Activated gamma-delta T cell (primary cell): ENCODE measurements around the gene KCNK7.

Source experiments
- DNase-seq: peaks from one replicate; lab custom pipeline; 2025; lab: John Stamatoyannopoulos, UW

Gene KCNK7

DNA sequence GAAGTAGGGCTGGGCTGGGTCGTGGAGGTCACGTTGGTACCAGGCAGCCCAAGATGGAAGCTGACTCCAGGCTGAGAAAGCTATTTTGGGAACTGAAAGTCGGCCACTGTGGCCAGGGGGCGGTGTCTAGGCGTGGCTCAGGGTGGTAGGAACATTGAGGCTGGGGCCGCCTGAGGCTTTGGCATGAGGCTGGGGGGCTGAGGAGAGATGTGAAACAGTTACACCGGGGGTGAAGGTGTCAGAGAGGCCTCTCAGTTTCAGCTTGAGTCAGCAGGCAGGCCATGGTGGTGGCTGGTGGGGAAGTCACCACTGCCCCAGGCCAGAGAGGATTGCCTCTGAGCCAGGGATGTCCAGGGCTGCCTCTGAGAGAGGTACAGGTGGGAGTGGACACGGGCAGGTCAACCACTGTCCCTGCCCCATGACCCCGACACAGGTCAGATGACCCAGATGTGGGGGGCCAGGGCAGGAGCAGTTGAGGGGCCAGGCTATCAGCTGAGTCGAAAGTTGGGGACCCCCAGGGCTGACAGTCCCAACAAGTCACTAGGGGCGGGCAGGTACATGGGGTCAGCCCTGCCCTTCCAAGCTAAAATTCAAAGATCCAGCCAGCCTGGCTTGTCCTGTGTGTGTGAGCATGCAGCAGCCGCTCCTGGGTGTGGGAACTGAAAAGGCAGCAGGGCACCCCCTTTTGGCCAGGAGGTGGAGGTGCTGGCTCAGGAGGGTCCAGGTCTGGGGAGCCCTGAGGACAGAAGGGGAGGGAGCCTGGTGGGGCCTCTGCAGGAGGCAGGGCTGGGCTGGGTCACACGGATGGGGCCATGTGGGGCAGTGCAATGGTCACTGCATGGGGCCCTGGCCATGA lies 7.2 kb downstream of the KCNK7 start:
- no peak for DNase-seq

DNA sequence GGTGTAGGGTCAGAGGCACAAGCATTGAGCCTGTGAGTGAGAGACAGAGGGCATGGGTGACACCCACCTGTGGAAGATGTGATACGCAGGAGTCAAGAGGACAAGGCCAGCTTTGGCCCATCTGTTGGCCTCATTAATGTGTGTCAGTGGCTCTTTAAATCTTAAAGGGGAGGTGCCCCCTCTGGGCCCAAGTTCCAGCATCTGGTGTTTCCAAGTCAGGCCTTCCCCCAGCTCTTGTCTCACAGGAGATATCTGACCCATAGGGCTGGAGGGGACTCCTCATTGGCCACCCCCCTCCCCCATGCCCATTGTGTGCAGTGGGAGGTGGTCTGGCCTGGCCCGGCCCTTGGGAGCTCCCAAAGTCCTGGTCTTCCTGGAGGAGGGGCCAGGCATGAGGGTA lies 8.9 kb downstream of the KCNK7 start:
- DNase-seq = no peak

DNA sequence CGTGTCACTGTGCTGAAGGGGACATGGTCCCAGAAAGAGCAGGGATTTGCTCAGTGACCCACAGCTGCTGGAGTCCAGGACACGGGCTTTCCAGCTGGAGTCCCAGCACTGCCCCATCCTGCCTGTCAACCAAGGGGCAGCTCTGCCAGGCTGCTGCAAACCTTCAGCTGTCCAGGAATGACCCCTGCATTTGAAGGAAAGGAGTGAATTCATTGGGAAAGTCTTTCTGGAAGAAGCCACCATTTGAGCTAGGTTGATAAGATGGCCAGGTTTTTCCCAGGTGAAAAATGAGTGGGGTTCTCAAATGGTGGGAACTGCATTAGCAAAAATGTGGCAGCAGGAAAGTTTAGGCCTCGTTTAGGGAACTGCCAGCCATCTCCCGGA lies 9.4 kb downstream of the KCNK7 start:
- no peak for DNase-seq

DNA sequence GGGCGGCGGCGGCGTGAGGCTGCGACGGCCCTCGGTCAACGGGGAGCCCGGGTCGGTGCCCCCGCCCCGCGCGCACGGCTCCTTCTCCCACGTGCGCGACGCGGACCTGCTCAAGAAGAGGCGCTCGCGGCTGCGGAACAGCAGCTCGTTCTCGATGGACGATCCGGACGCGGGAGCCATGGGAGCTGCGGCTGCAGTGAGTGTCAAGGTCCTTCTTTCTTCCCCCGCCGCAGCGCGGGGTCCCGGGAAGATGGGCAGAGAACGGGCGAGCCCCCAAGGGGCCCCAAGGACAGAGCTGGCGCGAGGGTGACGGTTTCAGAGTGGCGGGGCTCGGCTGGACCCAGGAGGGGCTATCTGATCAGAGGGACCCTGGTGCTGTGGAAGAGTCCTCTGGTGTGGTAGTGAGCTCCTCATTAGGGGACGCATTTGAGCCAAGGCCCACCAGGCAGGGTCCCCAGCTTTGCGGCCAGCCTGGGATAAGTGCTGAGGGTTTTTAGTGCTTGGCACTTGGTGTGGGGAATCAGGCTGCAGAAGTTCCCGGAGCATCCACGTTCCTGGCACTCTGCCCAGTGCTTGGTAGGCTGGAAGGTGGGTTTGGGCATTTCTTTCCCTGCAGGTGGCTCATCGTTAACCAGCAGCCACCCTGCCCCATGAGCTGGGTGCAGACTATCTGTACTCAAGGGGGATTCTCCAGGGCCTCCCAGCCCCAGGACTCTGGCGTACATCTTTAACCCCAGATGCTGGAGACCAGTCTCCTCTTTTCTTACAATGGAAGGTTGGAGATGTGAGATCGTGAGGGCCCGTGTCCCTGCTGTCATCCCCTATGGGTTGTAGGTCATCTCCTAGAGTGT lies 10.0 kb downstream of the KCNK7 start:
- no peak for DNase-seq

DNA sequence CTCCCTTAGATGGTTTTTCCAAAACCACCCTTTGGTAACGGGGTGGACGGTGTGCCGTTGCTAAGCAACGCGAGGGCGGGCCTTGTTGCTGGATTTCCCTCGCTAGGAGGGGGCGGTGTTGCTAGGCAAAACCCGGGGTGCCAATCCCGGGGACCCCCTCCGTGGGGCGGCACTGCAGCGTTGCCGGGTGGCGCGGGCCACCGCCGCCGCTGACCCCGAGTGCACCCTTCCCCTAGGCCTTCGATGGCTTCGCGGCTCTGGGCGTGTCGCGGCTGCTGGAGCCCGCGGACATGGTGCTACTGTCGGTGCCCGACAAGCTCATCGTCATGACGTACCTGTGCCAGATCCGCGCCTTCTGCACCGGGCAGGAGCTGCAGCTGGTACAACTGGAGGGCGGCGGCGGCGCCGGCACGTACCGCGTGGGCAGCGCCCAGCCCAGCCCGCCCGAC lies 10.9 kb downstream of the KCNK7 start:
- no peak for DNase-seq

DNA sequence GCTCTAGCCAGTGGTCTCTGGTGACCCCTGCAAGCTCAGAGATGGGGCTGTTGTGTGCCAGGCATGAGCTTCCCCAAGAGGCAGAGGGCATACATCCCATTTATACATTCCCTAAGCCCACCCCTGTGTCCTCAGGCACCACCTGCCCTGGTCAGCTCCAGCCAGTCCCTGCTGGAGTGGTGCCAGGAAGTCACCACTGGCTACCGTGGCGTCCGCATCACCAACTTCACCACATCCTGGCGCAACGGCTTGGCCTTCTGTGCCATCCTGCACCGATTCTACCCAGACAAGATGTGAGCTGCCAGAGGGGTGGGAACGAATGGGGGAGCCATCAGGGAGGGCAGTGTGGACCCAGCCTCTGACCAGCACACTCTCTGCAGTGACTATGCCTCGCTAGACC lies 11.5 kb downstream of the KCNK7 start:
- no peak for DNase-seq

DNA sequence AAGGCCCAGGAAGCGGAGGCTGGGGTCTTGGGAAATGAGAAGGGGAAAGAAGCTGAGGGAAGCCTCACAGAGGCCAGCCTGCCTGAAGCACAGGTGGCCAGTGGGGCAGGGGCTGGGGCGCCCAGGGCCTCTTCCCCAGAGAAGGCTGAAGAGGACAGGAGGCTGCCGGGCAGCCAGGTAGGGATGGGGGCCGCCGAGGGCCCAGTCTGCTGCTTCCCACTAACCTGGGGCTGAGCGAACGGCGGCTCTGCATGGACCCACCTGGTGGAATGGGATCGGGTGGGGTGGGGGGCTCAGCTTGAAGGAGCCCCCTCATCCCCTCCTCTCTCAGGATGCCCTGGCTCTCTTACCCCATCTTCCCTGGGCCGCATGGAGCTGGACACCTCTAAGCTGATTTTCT lies 12.0 kb downstream of the KCNK7 start:
- DNase-seq = no peak

DNA sequence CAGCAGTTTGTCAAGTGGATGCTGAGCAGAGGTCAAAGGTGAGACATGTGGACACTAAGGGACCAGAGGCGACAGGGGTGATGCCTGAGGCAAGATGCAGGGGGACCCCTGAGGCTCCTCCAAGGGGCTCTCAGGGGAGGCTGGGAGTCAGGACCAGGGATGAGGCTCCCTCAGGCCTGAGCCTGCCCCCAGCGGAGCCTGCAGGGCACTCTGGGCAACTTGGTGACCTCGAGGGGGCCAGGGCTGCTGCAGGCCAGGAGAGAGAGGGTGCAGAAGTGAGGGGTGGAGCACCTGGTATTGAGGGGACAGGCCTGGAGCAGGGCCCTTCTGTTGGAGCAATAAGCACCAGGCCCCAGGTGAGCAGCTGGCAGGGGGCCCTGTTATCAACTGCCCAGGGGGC lies 13.7 kb downstream of the KCNK7 start:
- no peak for DNase-seq

DNA sequence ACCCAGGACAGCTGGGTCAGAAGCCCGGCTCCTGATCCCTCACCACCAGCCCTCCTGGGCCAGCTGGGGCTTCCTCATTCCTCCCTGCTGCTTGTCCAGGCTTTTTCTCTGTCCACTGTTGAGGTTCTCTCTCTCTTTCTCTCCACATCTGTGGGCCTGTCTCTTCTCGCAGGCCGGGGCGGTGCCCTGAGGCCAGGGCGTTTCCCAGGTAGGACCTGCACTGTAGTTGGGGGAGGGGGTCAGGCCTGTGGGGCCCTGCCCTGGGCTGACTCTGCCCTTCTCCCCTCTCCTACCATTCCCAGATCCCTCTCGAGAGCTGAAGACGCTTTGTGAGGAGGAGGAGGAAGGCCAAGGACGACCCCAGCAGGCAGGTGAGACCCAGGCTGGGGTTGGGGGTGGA lies 14.8 kb downstream of the KCNK7 start:
- no peak for DNase-seq

DNA sequence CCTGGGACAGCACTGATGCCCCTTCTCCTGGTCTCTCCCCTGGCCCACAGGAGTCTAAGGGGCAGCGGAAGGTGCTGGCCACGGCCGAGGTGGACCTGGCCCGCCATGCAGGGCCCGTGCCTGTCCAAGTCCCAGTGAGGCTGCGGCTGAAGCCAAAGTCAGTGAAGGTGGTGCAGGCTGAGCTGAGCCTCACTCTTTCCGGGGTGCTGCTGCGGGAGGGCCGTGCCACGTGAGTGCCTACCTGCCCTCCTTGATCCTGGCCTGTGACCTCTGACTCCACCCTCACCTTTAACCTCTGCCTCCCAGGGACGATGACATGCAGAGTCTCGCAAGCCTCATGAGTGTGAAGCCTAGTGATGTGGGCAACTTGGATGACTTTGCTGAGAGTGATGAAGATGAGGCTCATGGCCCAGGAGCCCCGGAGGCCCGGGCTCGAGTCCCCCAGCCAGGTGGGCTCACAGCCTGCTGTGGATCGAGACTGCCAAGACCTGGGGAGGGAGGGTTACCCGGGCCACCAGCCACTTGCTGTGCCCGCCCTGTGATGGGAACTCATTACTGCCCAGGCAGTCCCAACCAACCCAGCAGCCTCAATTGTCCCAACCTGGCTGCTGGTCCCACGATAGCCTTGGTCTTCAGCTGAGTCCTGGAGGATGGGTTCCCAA lies 15.4 kb downstream of the KCNK7 start:
- no peak for DNase-seq

DNA sequence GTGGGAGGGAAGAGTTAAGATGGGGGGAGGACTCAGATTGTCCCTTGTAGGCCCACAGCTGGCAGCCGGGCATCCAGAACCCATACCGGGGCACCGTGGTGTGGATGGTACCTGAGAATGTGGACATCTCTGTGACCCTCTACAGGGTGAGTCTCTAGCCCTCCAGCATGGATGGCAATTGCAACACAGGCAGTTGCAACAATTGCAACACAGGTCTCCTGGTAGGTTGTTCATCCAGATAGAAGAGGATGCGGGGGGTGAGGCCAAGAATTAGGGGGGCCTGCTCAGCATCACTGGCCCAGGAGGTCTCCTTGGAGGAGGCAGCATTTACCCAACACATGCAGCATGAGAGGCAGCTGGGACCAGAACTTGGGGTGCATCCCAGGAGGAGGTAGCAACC lies 16.3 kb downstream of the KCNK7 start:
- no peak for DNase-seq

DNA sequence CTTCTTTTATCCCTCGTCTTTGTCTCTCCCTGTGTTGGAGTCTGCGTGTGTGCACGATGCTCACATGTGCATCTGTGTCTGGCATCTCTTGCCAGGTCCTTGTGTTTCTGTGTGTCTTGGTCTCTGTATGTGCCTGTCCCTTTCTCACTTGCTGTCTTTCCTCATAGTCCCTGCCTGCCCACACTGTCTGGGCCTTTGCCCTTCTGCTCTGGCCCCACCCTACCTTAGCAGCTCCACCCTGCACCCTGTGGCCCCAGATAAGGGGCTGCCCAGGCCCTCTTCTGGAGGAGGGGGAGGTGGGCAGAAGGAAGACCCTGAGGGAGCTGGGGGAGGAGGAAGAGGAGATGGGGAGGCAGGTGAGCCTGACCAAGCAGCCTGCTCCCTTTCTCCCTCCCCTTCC lies 16.9 kb downstream of the KCNK7 start:
- DNase-seq = no peak

DNA sequence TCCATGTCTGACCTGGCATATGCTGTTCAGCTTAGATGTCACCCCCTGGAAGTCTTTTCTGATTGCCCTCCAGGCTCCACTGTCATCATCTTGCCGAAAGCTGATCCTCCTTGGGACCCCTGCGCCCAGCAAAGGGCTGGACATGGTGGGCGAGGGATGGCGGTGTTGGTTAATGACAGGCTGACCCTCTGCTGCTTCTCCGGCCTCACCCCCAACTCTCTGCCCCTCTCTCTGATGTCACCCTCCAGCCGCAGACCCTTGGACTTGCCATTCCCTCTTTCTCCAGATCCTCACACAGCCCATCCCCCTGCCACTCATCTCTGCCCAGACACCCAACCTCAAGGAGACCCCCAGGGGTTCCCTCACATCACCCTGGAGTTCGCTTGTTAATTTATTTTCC lies 17.5 kb downstream of the KCNK7 start:
- no peak for DNase-seq

DNA sequence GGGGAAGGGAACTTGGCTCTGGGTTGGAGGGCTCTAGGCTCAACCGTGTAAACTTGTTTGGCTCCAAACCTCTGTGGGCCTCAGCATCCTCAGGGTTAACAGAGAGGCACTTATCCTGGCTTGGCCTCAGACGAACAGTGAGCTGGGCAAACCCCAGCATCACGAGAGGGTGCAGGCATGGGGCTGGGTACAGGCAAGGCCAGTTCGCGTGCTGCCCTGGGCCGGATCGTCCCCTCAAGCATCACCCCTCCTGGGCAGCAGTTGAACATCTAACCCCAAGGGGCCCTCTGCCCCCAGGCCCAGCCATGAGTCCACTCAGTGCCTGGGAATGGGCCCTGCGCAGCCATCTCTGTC lies 17.9 kb downstream of the KCNK7 start:
- no peak for DNase-seq

DNA sequence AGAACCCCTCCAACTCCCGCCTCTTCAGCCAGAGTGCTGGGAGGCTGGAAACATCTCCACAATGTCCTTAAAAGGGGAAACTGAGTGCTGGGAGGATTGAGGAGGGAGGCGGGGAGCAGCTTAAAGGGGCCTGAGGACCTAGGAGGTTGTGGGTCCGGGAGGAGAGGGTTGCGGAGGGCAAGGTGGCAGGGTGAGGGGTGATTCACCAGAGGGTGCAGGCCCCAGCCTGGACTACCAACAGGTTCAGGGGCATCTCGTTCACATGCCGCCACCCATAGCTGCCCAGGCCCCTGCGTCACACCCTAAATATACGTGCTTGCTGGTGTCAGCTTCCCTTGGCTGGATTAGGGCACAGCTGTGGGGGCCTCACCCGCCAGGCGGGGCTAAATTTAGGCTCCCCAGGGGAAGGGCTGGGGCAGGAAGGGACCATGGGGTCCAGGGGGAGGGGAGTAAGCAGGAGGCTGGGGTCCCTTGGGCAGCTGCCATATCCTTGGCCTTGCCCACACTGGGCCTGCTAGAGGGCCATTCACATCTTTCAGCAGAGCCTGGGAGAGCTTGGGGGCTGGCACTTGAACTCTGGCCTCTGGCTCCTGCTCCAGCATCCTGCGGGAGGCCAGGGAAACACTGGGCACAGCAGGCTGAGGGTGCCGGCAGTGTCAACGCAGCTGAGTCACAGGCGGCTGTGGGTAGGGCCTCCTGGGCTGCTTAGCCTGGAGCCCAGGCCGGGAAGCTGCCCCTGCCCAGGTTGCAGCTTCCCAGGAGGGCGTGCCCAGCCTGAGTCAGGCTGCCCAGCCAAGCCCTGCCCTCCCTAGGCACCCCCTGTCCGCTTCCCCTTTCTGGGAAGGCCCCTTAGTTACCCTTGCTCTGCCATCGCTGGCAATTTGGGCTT lies 18.5 kb downstream of the KCNK7 start:
- no peak for DNase-seq

DNA sequence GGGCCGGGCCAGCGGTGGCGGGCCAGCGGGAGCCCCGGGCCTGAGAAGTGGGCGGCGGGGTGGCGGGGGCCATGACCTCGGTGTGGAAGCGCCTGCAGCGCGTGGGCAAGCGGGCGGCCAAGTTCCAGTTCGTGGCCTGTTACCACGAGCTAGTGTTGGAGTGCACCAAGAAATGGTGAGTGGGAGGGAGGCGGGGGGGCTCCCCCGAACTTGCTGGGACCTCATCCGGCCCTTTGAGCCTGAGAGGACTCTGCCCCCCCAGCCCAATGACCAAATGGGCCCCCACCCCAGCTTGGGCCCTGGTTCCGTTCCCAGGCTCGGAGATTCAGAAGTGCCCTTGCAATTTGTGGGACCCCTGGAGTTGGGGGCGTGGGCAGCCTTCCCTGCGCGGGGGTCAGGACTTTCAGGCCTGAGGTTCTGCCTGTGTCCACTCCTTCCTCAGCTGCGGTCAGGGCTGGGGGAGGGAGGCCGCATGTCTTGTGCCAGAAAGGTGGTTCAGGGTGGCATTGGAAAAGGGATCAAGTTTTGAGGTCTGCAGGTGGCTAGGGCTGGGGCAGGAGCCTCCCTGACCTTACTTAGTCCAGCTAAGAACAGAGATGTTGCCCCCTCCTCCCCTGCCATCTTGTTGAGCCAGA lies 19.3 kb downstream of the KCNK7 start:
- no peak for DNase-seq

DNA sequence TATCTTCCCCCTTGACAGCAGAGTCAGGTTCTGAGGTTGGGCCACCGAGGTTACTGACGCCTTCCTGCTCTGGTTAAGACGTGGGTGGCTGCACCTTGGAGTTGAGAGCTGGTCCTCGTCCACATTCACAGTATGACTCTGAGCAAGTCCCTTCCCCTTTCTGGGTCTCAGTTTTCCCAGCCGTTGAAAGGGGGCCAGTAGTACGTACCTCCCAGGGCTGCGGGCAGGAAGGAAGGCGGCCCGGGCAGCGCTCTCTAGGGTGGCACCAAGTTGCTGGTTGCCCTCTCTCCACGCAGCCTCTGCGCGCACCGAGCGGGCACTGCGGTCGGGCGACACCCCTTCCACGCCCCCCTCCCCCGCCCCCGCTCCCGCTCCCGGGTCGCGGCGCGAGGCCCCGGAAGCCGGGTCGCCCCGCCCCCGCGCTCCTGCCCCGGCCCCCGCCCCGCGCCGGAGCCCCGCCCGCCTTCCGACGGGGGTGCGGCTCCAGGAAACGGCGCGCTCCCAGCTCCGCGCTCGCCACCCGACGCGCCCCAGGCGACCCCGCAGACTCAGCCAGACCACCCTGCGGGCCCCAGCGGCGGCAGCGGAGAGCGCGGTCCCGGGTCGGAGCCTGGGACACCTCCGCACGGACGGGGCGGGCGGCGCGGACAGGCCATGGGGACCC lies 19.9 kb downstream of the KCNK7 start, which contains the start of gene EHBP1L1:
TSS of gene EHBP1L1 (plus strand) at position 486 of the 664 bp plus-strand sequence. CDS start 250 bp downstream, outside the sequence.
- peak; percentile 72 for DNase-seq

DNA sequence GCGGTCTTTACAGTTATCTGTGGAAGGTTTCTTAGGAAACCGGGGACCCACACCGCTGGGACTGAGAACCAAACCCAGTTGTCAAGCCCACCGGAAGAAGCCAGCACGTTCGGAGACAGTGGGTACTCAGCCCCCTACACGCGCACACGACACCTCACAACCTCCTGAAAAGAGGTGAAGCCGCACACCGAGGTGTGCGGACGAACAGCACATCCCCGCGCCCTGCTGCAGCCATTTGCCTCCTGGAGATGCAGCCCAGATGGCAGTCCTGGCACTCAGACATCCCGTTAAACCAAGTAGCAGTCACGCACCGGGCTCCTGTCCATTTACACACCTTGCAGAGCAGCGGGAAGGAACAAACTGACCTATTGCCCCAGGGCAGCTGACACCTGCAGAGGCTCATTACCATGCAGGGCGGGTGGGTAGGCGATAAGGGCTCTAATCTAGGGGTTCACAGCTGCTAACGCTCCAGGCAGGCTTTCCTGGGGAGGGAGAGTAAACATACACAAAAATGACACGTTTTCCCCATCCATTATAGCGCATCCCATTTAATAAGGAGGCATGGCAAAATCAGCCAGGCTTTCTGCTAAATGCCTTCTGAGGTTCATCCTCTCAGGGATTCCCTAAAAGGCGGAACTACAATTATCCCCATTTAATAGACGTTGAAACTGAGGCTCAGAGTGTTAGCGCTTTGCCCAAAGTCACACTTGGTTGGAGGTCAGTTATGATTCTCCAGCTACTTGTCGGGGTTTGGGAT lies 20.6 kb downstream of the KCNK7 start:
- DNase-seq = no peak

DNA sequence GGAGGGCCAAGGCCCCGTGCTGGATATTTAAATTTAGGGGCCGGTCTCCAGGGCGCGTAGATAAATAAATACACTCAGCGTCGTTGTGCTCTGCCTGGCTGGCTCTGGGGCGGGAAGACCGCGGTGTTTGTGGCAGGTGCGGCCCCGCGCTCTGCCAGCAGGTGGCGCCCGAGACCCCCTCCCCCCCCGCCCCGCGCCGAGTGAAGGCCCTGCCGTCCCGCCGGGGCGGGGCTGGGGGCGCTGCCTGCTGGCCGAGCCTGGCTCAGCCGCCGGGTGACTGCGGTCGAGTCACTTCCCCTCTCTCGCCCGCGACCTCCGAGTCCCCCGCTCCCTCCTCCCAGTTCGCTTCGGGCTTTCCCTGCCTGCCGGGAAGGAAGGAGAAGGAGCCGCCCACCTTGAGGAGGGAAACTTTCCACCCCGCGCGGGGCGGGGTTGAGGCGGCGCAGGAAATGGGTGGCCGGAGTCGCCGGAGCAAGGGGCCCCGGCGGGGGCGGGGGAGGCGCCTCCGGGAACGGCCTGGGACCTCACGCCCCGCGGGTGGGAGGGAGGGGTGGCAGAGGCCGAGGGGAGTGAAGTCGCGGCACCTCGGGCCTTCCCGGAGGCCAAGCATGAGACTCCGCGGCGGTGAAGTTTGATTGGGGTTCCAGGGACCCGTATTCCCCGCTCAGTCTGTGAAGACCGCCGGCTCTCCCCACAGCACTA lies 21.3 kb downstream of the KCNK7 start:
- peak; percentile 87 for DNase-seq
